Stimulated activated CD8-positive, alpha-beta memory T cell treated with anti-CD3 and anti-CD28 coated beads, Interleukin-15, amount 100 ng/mL, for 24 hours (primary cell): ENCODE measurements around the gene ARPC1B.

ENCODE experiments used
- DNase-seq: peaks from one replicate; pipeline ENCODE4 v3.0.0-alpha.2; 2020; ENCODE audit warnings: low read depth

ARPC1B gene

GRCh38 chr7:99389772-99390171 is 15.2 kb downstream of the ARPC1B start:
- DNase-seq = no peak

DNA sequence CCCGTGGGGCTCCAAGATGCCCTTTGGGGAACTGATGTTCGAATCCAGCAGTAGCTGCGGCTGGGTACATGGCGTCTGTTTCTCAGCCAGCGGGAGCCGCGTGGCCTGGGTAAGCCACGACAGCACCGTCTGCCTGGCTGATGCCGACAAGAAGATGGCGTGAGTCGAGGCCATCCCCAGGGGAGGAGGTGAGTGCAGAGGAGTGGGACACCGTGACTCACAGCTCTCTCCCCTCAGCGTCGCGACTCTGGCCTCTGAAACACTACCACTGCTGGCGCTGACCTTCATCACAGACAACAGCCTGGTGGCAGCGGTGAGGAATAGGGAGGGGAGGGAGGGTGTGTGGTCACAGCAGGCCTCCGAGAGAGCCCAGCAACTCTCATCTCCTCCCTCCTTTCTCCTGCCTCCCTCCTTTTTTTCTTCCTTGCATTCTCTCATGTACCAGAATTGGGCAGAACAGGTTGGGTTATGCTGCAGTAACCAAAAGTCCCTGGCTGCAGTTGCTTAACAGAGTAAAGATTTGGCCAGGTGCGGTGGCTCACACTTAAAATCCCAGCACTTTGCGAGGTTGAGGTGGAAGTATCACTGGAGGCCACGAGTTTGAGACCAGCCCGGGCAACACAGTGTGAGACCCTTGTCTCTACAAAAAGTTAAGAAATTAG is 16.5 kb downstream of the ARPC1B start:
- DNase-seq = no peak

DNA sequence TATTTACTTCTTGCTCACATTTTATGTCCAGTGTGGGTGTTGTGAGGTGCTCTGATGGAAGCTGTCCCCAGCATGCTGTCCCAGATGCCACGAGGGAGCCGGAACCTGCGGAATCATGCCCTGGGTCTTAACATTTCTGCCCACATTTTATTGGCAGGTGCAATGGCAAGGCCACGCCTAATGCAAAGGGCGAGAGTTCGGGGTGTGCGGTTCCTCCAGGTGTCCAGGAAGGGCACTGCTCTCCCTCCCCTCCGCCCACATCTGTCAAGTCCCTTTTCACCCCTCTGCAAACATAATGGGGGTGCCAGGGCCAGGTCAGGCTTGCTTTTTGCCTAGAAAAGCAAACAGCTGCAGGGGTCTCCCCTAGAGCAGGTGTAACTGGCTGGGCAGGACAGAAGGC is 17.5 kb downstream of the ARPC1B start:
- no peak for DNase-seq

DNA sequence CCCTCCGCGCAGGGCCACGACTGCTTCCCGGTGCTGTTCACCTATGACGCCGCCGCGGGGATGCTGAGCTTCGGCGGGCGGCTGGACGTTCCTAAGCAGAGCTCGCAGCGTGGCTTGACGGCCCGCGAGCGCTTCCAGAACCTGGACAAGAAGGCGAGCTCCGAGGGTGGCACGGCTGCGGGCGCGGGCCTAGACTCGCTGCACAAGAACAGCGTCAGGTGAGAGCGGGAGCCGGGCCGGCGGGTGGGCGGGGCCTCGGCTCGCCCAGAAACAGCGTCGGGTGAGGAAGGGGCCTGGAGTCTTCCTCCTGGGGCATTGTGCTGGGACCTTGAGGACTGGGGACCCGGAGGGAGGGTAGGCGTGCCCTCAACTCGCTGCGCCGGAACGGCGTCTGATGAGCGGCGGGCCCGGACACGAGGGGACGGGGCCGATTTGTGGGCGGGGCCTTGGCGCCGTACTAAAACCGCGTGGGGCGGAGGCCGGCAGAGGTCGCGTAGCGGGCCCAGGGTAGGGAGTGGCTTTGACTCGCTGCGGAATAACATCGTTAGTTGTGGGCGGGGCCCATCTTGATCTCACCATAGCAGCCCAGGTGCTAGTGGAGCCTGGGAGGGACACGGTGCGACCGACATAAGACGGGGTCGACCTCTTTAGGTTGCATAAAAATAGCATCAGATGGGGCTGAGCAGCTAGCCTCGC is 18.3 kb downstream of the ARPC1B start:
- DNase-seq = peak; percentile 48

DNA sequence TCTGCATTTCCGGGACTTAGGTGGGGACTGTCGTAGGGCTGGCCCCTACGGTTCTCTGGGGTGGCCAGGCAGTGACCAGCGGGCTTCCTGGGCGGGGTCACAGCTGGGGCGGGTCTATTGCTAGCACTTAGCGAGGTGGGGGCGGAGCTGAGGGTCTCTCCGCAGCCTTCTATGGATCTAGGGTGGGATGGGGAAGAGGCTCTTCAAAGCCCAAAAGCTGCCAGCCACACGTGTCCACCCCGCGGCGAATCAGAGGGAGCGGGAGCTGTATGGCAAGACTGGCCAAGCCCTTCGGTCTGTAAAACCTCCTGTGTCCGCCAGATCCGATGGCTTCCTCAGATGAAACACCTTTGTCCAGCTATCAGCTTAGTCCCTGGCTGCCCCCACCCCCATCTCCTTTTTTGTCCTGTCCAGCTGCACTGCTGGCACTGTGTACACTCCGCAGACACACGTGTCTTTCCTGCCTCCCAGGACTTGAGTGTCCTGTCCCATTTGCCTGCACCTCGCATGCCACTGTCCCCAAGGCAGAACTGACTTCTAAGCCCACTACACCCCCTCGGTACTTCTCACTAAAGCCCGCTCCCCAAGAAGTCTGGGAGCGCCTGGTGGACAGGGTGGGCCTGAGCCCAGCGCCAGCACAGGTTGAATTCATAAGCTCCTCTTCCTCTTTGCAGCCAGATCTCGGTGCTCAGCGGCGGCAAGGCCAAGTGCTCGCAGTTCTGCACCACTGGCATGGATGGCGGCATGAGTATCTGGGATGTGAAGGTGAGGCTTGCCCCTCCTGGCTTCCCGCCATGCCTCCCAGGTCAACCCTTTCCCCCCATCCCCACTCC is 19.0 kb downstream of the ARPC1B start:
- DNase-seq = no peak

DNA sequence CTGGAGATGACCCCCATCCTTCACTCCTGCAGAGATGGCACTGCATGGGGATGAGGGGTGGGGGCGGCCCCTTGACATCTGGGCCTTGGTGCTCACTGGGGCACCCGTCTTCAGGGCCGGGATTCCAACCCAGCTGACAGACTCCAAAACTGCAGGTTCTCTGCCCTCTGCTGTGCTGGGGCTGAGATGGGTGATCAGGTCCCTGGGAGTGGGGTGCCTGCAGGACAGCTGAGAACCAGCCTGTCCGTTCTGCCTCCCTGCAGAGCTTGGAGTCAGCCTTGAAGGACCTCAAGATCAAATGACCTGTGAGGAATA is 19.6 kb downstream of the ARPC1B start:
- DNase-seq = no peak

- DNase-seq = no peak
Observed at GRCh38 chr7:99395616-99396327, 21.2 kb downstream of the ARPC1B start.

- no peak for DNase-seq
Observed at GRCh38 chr7:99396418-99397296, 22.1 kb downstream of the ARPC1B start.

GRCh38 chr7:99397297-99397983 is 22.9 kb downstream of the ARPC1B start:
- no peak for DNase-seq

DNA sequence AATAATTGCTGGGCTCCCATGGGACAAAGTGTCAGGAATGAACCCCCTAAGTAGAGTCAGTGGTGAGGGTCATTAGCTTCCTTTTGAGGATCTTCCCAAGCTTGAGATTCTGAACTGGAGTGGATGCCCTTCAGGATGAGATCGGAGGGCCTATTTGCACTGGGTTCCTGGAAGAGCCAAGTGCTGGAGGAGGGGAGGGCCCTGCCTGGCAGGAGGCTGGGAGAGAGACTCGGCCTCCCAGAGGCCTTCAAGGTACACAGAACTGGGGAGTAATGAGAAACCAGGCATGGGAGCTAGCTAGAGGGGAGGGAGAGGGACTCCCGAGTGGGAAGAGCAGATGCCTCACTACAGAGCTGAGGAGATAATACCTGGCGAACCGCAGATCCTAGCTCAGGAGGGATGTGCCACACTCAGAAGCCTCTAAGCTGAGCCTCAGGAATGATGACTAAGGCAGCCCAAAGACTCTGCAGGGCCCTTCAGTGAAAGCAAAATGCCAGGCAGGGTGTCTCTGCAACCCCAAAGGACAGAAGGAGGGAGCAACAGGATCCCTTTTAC is 24.4 kb downstream of the ARPC1B start:
- no peak for DNase-seq

GRCh38 chr7:99399597-99399996 is 25.1 kb downstream of the ARPC1B start:
- DNase-seq = no peak

GRCh38 chr7:99402854-99403253 is 28.3 kb downstream of the ARPC1B start:
- no peak for DNase-seq

- DNase-seq = no peak
Observed at GRCh38 chr7:99403764-99404163, 29.2 kb downstream of the ARPC1B start.

GRCh38 chr7:99404235-99404976 is 29.9 kb downstream of the ARPC1B start:
- no peak for DNase-seq

DNA sequence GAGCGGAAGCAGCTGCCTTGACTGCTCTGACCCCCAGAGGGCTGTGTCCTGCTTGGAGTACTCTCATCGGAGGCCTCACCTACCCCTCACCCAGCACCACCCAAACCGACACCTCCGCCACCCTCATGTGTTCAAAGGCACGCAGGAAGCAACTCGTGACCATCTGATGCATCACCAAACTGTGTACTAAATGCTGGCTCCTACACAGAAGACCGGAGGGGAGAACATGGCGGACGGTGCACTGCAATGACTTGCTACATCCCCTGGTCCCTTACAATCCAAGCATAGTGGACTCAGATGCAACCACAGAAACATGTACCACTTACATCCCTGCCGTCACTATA is 30.4 kb downstream of the ARPC1B start:
- no peak for DNase-seq

- no peak for DNase-seq
Observed at GRCh38 chr7:99406557-99406956, 32.0 kb downstream of the ARPC1B start.

DNA sequence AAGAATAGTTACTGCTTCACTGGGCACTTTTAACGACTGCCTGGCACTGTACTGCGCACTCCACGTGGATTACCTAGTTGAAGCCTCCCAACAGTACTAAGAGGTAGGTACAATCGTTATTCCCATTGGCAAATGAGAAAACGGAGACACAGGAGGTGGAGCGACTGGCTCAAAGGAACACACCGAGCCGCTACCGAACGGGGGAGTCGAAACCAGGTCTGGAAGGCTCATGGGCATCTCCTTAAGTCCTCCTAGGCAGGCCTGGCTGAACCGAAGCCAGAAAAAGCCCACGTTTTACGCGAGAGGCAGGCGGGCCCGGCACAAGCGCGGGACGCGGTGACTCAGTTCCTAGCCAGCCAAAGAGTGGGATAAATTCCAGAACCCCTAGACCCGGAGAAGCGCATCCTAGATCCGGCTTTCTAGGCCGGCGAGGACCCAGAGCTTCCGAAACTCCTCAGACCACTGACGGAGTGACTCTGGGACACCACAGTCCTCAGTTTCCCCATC is 33.4 kb downstream of the ARPC1B start:
- DNase-seq = no peak

DNA sequence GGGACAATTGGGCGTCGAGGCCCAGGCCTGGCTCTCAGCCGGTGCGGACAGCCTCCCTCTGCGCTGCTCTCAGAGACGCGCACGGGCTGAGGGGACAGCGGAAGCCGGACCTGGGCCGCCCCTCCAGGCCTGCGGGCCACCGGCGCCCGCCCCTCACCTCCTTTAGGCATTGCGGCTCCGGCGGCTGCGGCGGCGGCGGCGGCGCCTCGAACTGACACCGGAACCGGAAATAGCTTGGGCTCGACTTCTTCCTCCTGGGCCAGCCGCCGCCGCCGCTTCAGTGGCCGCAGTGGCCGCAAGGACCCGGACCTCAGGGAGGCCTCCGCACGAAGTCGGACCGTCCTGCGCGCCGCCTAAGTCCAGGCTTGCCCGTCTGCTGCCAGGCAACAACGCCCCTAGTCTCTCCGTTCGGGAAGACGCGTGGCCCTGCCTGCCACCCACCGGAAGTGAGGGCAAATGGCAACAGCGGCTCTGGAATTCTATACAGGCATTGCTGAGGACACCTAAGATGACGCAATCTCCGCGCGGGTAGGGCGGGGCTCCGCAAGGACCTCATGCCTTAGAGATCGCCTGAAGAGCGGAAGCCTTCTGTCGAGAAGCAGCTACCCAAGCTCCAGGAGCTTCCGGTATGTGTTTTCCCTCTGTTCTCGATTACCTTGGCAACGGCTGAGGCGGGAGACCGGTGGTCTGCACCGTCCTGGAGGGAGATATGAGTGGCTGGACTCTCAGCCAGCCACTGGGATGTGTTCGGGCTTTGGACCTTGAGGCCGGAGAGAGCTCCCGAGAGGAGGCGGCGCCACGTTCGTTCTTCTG is 34.1 kb downstream of the ARPC1B start, which contains the start of the genes BUD31 and PDAP1:
TSS of gene BUD31 (plus strand) at position 591 of the 813 bp plus-strand sequence. CDS start 2,124 bp downstream, outside the sequence.
TSS of gene PDAP1 (minus strand) at position 219 of the 813 bp plus-strand sequence. CDS start at position 170, 49 bp downstream.
- peak; percentile 77 for DNase-seq

- no peak for DNase-seq
Observed at GRCh38 chr7:99409192-99409572, 34.7 kb downstream of the ARPC1B start.
